Left forelimb (tissue), 1 donor: ENCODE data around the gene SYNE2.
"Not testable (repeated sequence)": the region's sequence is repeated elsewhere in the genome, so short reads cannot be mapped to it uniquely, and the experiment has no call there.

ENCODE experiments used
- DNase-seq: peaks from one replicate; pipeline ENCODE4 v3.0.0-alpha.2; 2018; ENCODE audit warnings: low spot score

The SYNE2 gene, protein sequence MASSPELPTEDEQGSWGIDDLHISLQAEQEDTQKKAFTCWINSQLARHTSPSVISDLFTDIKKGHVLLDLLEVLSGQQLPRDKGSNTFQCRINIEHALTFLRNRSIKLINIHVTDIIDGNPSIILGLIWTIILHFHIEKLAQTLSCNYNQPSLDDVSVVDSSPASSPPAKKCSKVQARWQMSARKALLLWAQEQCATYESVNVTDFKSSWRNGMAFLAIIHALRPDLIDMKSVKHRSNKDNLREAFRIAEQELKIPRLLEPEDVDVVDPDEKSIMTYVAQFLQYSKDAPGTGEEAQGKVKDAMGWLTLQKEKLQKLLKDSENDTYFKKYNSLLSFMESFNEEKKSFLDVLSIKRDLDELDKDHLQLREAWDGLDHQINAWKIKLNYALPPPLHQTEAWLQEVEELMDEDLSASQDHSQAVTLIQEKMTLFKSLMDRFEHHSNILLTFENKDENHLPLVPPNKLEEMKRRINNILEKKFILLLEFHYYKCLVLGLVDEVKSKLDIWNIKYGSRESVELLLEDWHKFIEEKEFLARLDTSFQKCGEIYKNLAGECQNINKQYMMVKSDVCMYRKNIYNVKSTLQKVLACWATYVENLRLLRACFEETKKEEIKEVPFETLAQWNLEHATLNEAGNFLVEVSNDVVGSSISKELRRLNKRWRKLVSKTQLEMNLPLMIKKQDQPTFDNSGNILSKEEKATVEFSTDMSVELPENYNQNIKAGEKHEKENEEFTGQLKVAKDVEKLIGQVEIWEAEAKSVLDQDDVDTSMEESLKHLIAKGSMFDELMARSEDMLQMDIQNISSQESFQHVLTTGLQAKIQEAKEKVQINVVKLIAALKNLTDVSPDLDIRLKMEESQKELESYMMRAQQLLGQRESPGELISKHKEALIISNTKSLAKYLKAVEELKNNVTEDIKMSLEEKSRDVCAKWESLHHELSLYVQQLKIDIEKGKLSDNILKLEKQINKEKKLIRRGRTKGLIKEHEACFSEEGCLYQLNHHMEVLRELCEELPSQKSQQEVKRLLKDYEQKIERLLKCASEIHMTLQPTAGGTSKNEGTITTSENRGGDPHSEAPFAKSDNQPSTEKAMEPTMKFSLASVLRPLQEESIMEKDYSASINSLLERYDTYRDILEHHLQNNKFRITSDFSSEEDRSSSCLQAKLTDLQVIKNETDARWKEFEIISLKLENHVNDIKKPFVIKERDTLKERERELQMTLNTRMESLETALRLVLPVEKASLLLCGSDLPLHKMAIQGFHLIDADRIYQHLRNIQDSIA (N-terminal part only)

DNA sequence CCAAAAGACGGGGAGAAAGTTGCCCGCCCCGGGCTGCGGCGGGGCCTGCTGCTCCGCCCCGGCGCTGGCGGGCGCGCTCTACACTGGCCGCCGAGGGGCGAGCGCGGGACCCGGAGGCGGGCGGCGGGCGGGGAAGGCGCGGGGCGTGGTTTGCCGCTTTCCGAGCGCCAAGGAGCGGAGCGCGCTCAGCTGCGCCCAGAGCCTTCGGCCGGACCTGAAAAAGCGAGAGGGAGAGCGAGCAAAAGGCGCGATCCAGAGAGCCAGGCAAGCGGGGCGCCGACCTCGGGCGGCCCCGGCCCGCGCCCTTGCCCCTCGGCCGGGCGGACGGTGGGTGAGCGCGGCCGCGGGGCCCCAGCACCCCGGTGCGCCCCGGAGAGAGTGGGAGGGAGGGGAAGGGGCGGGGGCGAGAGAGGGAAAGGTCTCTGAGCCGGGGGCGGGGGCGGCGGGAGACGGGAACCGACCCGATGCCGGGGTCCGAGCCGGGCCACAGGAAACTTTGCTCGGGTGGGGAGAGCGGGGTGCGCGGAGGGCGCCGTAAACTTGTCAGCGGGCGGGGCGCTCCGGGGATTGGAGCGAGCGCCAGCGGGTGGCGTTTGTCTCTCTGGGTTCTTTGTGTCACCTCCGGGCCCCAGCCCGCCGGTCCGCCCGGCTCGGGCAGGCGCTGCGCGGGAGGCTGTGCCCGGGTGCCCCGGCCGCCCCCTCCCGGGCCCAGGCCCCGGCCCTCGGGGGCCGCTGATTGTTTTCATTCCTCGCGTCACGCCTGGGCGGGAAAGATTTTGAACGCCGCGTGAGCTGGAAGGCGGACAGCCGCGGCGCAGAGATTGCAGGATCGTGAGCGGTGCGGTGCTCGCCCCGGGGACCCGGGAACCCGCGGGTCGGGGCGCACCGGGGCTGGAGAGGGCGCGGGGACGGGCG, at the start of gene SYNE2:
TSS of gene SYNE2 (plus strand) at position 188 of the 915 bp plus-strand sequence. CDS start 56,145 bp downstream, outside the sequence.
- peak; percentile 90 for DNase-seq

GRCh38 chr14:63803221-63803791, 49.5 kb upstream of the SYNE2 start:
- not testable (repeated sequence) for DNase-seq

DNA sequence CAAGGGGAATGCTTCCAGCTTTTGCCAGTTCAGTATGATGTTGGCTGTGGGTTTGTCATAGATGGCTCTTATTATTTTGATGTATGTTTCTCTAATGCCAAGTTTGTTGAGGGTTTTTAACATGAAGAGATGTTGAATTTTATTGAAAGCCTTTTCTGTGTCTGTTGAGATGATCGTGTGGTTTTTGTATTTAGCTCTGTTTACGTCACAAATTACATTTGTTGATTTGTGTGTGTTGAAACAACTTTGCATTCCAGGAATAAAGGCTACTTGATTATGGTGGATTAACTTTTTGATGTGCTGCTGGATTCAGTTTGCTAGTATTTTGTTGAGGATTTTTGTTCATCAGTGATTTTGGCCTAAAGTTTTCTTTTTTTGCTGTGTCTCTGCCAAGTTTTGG, 46.7 kb upstream of the SYNE2 start:
- DNase-seq: not testable (repeated sequence)

- DNase-seq: not testable (repeated sequence)
Measured at GRCh38 chr14:63811692-63812091, 41.1 kb upstream of the SYNE2 start.

DNA sequence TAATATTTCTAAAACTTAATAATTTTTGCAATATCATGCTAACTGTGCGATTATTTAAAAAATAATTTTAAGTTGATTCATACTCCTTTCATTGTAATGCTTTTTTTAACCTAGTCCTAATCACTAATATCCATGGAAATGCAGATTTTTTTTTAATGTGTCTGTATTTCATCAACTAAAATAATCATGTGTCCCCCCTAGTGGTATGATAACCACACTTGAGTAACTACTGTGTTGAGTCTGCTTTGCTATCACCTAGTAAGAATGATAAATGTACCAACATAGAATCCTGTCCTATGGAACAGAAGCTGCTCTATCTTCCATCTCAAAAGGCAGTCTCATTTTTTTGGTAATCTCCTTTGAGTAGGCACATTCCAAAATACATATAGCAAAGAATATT, 19.1 kb upstream of the SYNE2 start:
- no peak for DNase-seq

GRCh38 chr14:63840981-63841380, 11.8 kb upstream of the SYNE2 start:
- no peak for DNase-seq

DNA sequence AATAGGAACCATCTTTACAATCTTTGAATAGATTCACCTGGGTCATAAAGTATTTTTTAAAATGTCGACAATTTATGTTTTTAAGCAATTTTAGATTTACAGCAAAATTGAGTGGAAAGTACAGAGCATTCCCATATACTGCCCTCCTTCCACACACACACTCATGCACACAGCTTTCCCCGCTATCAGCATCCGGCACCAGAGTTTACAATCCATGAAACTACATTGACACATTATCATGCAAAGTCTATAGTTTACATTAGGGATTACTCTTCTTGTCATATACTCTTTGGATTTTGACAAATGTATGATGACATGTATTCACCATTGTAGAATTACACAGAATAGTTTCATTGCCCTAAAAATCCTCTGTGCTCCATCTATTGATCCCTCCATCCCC, 9.0 kb upstream of the SYNE2 start:
- no peak for DNase-seq

DNA sequence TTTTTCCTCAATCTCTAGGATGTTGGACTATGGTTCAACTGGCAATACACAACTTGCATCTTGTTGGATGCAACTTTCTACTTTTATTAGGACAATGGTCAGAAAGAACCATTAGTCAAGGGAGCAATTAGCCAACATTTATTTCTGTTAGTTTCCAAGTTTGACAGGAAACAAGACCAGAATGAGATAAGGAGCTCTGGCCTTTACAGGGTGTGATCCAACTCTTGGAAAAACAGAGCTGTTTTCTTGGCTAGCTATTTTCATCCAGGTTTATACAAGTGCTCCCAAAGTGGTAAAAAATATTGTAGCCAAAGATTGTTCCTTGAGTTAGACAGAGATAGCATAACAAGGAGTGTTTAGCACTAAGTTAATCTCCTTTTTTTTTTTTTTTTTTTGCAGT, 3.9 kb upstream of the SYNE2 start:
- DNase-seq: no peak

GRCh38 chr14:63852271-63852816, 460 bp upstream of the SYNE2 start:
- no peak for DNase-seq

- DNase-seq: peak; percentile 69
Measured at GRCh38 chr14:63853831-63854293, 1.1 kb downstream of the SYNE2 start.

GRCh38 chr14:63854330-63854729, 1.5 kb downstream of the SYNE2 start:
- DNase-seq: no peak

- DNase-seq: no peak
Measured at GRCh38 chr14:63855281-63855680, 2.5 kb downstream of the SYNE2 start.

DNA sequence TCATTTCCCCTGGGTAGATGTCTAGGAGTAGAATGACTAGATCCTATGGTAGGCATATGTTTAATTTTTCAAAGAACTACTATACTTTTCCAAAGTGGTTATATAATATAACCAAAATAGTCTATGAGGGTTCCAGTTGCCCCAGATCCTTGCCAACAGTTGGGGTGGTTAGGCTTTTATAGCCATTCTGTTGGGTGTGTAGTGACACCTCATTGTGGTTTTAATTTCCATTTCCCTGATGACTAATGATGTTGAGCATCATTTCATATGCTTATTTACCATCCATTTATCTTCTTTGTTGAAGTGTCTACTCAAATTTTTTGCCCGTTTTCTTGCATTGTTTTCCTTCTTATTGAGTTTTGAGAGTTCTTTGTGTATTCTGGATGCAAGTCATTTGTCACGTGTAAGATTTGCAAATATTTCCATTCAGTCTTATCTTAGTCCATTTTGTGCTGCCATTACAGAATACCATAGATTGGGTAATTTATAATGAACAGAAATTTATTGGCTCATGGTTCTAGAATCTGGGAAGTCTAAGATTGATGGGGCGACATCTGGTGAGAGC, 4.7 kb downstream of the SYNE2 start:
- no peak for DNase-seq

- DNase-seq: no peak
Measured at GRCh38 chr14:63860146-63860545, 7.3 kb downstream of the SYNE2 start.

- no peak for DNase-seq
Measured at GRCh38 chr14:63862163-63862562, 9.4 kb downstream of the SYNE2 start.

DNA sequence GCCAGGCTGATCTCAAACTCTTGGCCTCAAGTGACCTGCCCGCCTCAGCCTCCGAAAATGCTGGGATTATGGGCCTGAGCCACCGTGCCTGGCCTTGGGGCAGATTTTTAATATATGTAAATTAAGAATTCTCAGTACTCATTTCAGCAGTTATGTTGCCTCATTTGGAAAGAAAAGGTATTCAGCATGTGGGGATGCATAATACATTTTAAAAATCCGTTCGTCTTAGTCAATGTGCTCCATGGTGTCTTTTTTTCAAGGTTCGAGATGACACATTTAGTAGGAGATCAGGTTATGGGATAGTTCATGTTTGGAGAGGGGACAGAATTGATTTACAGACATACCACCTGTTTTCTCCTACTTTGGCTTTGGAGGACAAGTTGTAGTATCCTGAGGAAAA, 10.2 kb downstream of the SYNE2 start:
- DNase-seq: no peak

- not testable (repeated sequence) for DNase-seq
Measured at GRCh38 chr14:63864775-63865174, 12.0 kb downstream of the SYNE2 start.

DNA sequence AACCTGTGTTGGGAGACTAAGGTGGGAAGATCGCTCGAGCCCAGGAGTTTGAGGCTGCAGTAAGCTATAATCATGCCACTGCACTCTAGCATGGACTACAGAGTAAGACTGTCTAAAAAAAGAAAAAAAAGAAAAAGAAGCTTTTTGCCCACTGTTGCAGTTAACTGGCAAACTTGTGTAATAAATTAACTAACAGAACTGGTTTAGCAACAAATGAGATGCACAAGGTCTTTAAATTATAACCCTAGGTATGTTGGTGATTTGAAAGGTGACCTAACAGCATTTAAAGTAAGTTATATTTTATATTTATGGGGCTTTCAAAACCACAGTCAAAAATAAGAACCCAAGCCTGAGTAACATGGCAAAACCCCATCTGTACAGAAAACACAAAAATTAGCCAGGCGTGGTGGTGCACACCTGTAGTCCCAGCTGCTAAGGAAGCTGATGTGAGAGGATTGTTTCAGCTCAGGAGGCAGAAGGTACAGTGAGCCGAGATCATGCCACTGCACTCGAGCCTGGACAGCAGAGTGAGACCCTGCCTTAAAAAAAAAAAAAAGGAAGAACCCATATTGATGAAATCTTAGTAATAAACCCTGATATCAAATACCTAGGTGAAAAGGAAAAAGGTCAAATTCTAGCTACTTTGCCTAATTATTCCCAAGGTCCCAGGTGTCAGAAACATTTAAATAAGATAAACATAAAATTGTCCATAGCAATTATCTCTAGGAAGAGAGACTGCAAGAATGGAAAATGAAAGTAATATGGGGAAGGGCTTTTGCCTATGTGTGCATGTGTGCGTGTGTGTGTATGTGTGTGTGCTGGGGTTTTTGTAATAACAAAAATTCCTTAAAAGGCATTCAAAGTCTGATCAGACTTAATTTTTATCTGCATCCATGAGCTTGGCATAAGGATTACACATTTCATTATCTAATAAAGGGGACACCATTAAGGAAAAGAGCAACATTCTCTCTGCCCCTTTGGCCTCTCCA, 15.4 kb downstream of the SYNE2 start:
- no peak for DNase-seq
